GM12878 (cell line): ENCODE data around the gene CNTNAP2.

Source experiments
- ESRRA ChIP-seq: IDR thresholded peaks from 2 replicates; pipeline ENCODE4 v1.6.1; 2012; ENCODE audit warnings: mild to moderate bottlenecking, low read length, improper control_type of control experiment
- MYC ChIP-seq: IDR thresholded peaks from 2 replicates; pipeline ENCODE4 v1.6.1; 2011; ENCODE audit warnings: mild to moderate bottlenecking, low read length, moderate library complexity, inconsistent platforms; ENCODE audit not compliant: insufficient read depth, insufficient replicate concordance, insufficient read length, severe bottlenecking
- POLR2AphosphoS5 ChIP-seq: IDR thresholded peaks from 2 replicates; pipeline ENCODE4 v1.6.1; 2011; ENCODE audit warnings: mild to moderate bottlenecking, low read length, inconsistent platforms
- SRF ChIP-seq, 2 experiments: IDR thresholded peaks; 2 replicates each; pipeline ENCODE4 v1.6.1; 2011; ENCODE audit warnings: low read depth in 2 of 2, low read length in 2 of 2, mild to moderate bottlenecking in 1 of 2, moderate library complexity in 1 of 2
- YY1 ChIP-seq: IDR thresholded peaks from 2 replicates; pipeline ENCODE4 v1.6.1; 2011; ENCODE audit warnings: low read depth, mild to moderate bottlenecking, low read length
- ZSCAN29 ChIP-seq: fragments of 450-650 bp; IDR thresholded peaks from 2 replicates; pipeline ENCODE4 v1.6.1; 2017; ENCODE audit warnings: mild to moderate bottlenecking, moderate library complexity
- TF ChIP-seq, protein P1 (sequence below): IDR thresholded peaks from 2 replicates; pipeline ENCODE4 v1.6.1; 2011; ENCODE audit warnings: low read depth, low read length, improper control_type of control experiment, borderline replicate concordance
- TF ChIP-seq, protein P2 (sequence below): fragments of 450-650 bp; IDR thresholded peaks from 2 replicates; pipeline ENCODE4 v1.6.1; 2017; ENCODE audit warnings: antibody characterized with exemption, mild to moderate bottlenecking, moderate library complexity
- TF ChIP-seq, protein P3 (sequence below): fragments of 450-650 bp; IDR thresholded peaks from 2 replicates; pipeline ENCODE4 v1.6.1; 2017; ENCODE audit warnings: mild to moderate bottlenecking

DNA sequence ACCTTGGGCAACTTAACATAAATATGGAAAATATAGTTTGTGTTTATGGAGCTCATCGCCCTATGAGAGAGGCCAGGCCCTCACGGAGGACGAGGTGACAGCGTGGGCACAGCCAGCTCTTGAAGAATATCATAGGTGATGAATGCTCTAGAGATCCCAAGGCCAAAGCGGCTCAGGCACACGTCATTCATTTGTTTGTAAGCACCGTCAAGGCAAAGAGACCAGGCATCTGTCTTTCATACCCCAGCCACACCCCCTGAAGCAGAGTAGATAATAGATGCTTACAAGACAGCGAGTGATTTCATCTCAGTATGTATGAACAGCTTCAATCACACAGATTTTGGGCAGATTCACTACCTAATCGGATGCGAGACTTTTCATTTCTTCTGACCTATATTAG lies 2231.9 kb downstream of the CNTNAP2 start:
- TF ChIP-seq, protein P1, sequence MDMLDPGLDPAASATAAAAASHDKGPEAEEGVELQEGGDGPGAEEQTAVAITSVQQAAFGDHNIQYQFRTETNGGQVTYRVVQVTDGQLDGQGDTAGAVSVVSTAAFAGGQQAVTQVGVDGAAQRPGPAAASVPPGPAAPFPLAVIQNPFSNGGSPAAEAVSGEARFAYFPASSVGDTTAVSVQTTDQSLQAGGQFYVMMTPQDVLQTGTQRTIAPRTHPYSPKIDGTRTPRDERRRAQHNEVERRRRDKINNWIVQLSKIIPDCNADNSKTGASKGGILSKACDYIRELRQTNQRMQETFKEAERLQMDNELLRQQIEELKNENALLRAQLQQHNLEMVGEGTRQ: no peak
- TF ChIP-seq SRF (IDR thresholded peaks at IDR 0.05; ENCODE audit: low read depth in 2 of 2, low read length in 2 of 2) (no peak), MYC (no peak), ZSCAN29 (no peak), YY1 (no peak), POLR2AphosphoS5 (no peak), ESRRA (no peak)
- TF ChIP-seq, protein P2, sequence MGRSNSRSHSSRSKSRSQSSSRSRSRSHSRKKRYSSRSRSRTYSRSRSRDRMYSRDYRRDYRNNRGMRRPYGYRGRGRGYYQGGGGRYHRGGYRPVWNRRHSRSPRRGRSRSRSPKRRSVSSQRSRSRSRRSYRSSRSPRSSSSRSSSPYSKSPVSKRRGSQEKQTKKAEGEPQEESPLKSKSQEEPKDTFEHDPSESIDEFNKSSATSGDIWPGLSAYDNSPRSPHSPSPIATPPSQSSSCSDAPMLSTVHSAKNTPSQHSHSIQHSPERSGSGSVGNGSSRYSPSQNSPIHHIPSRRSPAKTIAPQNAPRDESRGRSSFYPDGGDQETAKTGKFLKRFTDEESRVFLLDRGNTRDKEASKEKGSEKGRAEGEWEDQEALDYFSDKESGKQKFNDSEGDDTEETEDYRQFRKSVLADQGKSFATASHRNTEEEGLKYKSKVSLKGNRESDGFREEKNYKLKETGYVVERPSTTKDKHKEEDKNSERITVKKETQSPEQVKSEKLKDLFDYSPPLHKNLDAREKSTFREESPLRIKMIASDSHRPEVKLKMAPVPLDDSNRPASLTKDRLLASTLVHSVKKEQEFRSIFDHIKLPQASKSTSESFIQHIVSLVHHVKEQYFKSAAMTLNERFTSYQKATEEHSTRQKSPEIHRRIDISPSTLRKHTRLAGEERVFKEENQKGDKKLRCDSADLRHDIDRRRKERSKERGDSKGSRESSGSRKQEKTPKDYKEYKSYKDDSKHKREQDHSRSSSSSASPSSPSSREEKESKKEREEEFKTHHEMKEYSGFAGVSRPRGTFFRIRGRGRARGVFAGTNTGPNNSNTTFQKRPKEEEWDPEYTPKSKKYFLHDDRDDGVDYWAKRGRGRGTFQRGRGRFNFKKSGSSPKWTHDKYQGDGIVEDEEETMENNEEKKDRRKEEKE: no peak
- TF ChIP-seq, protein P3, sequence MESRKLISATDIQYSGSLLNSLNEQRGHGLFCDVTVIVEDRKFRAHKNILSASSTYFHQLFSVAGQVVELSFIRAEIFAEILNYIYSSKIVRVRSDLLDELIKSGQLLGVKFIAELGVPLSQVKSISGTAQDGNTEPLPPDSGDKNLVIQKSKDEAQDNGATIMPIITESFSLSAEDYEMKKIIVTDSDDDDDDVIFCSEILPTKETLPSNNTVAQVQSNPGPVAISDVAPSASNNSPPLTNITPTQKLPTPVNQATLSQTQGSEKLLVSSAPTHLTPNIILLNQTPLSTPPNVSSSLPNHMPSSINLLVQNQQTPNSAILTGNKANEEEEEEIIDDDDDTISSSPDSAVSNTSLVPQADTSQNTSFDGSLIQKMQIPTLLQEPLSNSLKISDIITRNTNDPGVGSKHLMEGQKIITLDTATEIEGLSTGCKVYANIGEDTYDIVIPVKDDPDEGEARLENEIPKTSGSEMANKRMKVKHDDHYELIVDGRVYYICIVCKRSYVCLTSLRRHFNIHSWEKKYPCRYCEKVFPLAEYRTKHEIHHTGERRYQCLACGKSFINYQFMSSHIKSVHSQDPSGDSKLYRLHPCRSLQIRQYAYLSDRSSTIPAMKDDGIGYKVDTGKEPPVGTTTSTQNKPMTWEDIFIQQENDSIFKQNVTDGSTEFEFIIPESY: no peak
